ENCODE data around the gene AGPAT1. TPM values are rescaled to one million over a fixed set of nuclear protein-coding genes. Genes with fewer than 3 reads are reported as not detected.

Gene AGPAT1
- total and polyA plus RNA-seq, 2 of the 13 experiments (the other 11 are each of a cell fraction or from before 2014, with no cell fraction given), result 51.3 to 139 TPM

GRCh38 chr6:32154514-32155161, 21.2 kb downstream of the AGPAT1 start (continued):
- no peak; the same call in 1 of the 2 replicates for TF ChIP-seq JUND (CRISPR knock-in tag; IDR thresholded peaks at IDR 0.05)
- no peak; the same call in 1 of the 2 replicates for TF ChIP-seq TRAFD1 (CRISPR knock-in tag; IDR thresholded peaks at IDR 0.05; ENCODE audit: borderline replicate concordance)
- TF ChIP-seq LCORL (IDR thresholded peaks at IDR 0.05), result no peak
- 0 out of 2 replicates have a peak, but pooled peaks have one; percentile 44 for TF ChIP-seq LCORL (CRISPR knock-in tag; IDR thresholded peaks at IDR 0.05)
- no peak for TF ChIP-seq NONO (IDR thresholded peaks at IDR 0.05)
- TF ChIP-seq NONO (CRISPR knock-in tag; conservative IDR thresholded peaks at IDR 0.05), result peak; percentile 83
- peak; percentile 18; the same call in 1 of the 2 replicates for TF ChIP-seq BATF2 (CRISPR knock-in tag; IDR thresholded peaks at IDR 0.05)
- TF ChIP-seq TFAP4 (IDR thresholded peaks at IDR 0.05; ENCODE audit: borderline replicate concordance, low read depth), result peak; percentile 66; the same call in 1 of the 2 replicates
- peak; percentile 10; the same call in 1 of the 2 replicates for TF ChIP-seq FOXO1 (CRISPR knock-in tag; IDR thresholded peaks at IDR 0.05)
- TF ChIP-seq HDAC1 (CRISPR knock-in tag; IDR thresholded peaks at IDR 0.05), result peak; percentile 89
- 0 out of 2 replicates have a peak, but pooled peaks have one; percentile 6 for TF ChIP-seq RFXAP (CRISPR knock-in tag; IDR thresholded peaks at IDR 0.05; ENCODE audit: borderline replicate concordance)
- 0 out of 2 replicates have a peak, but pooled peaks have one; percentile 22 for TF ChIP-seq ZNF124 (CRISPR knock-in tag; IDR thresholded peaks at IDR 0.05)
- peak; percentile 87 for TF ChIP-seq ZNF687 (CRISPR knock-in tag; IDR thresholded peaks at IDR 0.05)
- TF ChIP-seq FOXA1 (IDR thresholded peaks at IDR 0.05), result no peak
- TF ChIP-seq FOXA1 (CRISPR knock-in tag; IDR thresholded peaks at IDR 0.05), result 0 out of 2 replicates have a peak, but pooled peaks have one; percentile 16
- TF ChIP-seq CENPT (CRISPR knock-in tag; IDR thresholded peaks at IDR 0.05; ENCODE audit: low read depth), result 0 out of 2 replicates have a peak, but pooled peaks have one; percentile 9
- TF ChIP-seq PAX8 (CRISPR knock-in tag; IDR thresholded peaks at IDR 0.05; ENCODE audit: borderline replicate concordance), result 0 out of 2 replicates have a peak, but pooled peaks have one; percentile 52
- TF ChIP-seq EED (CRISPR knock-in tag; IDR thresholded peaks at IDR 0.05), result no peak
- TF ChIP-seq REXO4 (CRISPR knock-in tag; IDR thresholded peaks at IDR 0.05; ENCODE audit: borderline replicate concordance), result no peak
- no peak for TF ChIP-seq KLF9 (CRISPR knock-in tag; IDR thresholded peaks at IDR 0.05; ENCODE audit: low read depth)
- peak; percentile 48 for TF ChIP-seq ETV5 (CRISPR knock-in tag; IDR thresholded peaks at IDR 0.05; ENCODE audit: borderline replicate concordance)
- peak; percentile 71 for TF ChIP-seq IKZF4 (CRISPR knock-in tag; IDR thresholded peaks at IDR 0.05; ENCODE audit: borderline replicate concordance, low read depth, not compliant biosample characterization)
- 0 out of 2 replicates have a peak, but pooled peaks have one; percentile 1 for TF ChIP-seq ZNF572 (CRISPR knock-in tag; IDR thresholded peaks at IDR 0.05)
- TF ChIP-seq ZNF225 (CRISPR knock-in tag; IDR thresholded peaks at IDR 0.05), result peak; percentile 18; the same call in 1 of the 2 replicates
